Heart left ventricle (tissue), 16 donors: ENCODE results near the gene MARCO. TPM values are rescaled to one million over a fixed set of nuclear protein-coding genes. Genes with fewer than 3 reads are reported as not detected.

ENCODE experiments used
- ATAC-seq, 4 donors: fragments of 200-7000 bp; cut with Tn5 transposase; one replicate each; pipeline ENCODE4 v1.9.1; 2020 to 2022; ENCODE audit warnings: moderate library complexity in 4 of 4, mild to moderate bottlenecking in 3 of 4, moderate number of reproducible peaks in 1 of 4
- DNase-seq, 5 donors: peaks; one replicate each; pipeline ENCODE4 v3.0.0-alpha.2; 2020
- H3K27ac ChIP-seq, 12 donors: fragments of 200-600 bp; sonication (generic) in 4 of 12; one replicate each; pipeline versions ENCODE4 v1.5.0 to v1.8.0; 2016 to 2022; ENCODE audit warnings: mild to moderate bottlenecking in 2 of 12
- H3K27me3 ChIP-seq, 9 donors: fragments of 200-600 bp; sonication (generic) in 2 of 9; one replicate each; pipeline versions ENCODE4 v1.5.1 to v1.8.0; 2016 to 2022; ENCODE audit warnings: mild to moderate bottlenecking in 3 of 9
- H3K36me3 ChIP-seq, 9 donors: fragments of 200-600 bp; sonication (generic) in 2 of 9; one replicate each; pipeline versions ENCODE4 v1.5.0 to v1.8.0; 2018 to 2022; ENCODE audit warnings: mild to moderate bottlenecking in 2 of 9
- H3K4me1 ChIP-seq, 12 donors: fragments of 200-600 bp; sonication (generic) in 4 of 12; one replicate each; pipeline versions ENCODE4 v1.5.0 to v1.8.0; 2016 to 2022; ENCODE audit warnings: mild to moderate bottlenecking in 3 of 12
- H3K4me3 ChIP-seq, 12 donors: fragments of 200-600 bp; sonication (generic) in 4 of 12; one replicate each; pipeline versions ENCODE4 v1.5.0 to v1.8.0; 2017 to 2022; ENCODE audit warnings: mild to moderate bottlenecking in 9 of 12, moderate library complexity in 4 of 12
- H3K9me3 ChIP-seq, 12 donors: fragments of 200-600 bp; sonication (generic) in 4 of 12; one replicate each; pipeline versions ENCODE4 v1.5.0 to v1.8.0; 2016 to 2022; ENCODE audit warnings: mild to moderate bottlenecking in 1 of 12
- POLR2A ChIP-seq, 2 donors: fragments of 450-650 bp; IDR thresholded peaks; one replicate each; pipeline ENCODE4 v1.6.1; 2017; ENCODE audit warnings: antibody characterized with exemption in 2 of 2, mild to moderate bottlenecking in 2 of 2, moderate library complexity in 2 of 2
- WGBS, 4 donors: extraction: QIAGEN DNeasy Blood & Tissue Kit in 2 of 4; methylation state at CpG; one replicate each; pipeline versions ENCODE4 v1.1.5 to v1.1.7; 2013 to 2018; 5-methylcytosine and 5-hydroxymethylcytosine counted together
- intact Hi-C, 10 donors: fragments of 100-400 bp; cut with DNase I; formaldehyde crosslinking; loops; one replicate each; pipeline versions ENCODE4 v1.11.1 to v1.14.2; 2022
- polyA plus RNA-seq, 2 donors: library from polyadenylated mRNA; stranded (reverse); fragments of 200-250 nt; gene quantifications; one replicate each; pipeline ENCODE4 v1.2.3, GENCODE V29; 2013
- total RNA-seq, 9 donors: library from RNA; depleted of rRNA in 2 of 9; stranded (reverse); fragments of >200 nt in 2 of 9; fragmentation: NEBNext Ultra II Directional in 3 of 9; extraction: Animal tissue kit (Norgen Biotek cat#: 25700) in 3 of 9; gene quantifications; one replicate each; pipeline versions ENCODE4 v1.1.0 to v1.2.4, GENCODE V29; 2016 to 2023
- TF ChIP-seq, protein P1 (sequence below), 12 donors: fragments of 200-600 bp; sonication (generic) in 4 of 12; IDR thresholded peaks; one replicate each; pipeline versions ENCODE4 v1.5.0 to v1.8.0; 2018 to 2022; ENCODE audit warnings: antibody characterized with exemption in 12 of 12, mild to moderate bottlenecking in 5 of 12
- donor health status: ischemic (EF 13 %, LVEDD 7.1; RV severe dilation, severe dysfunction).
- donor health status: healthy with polysubstance abuse.
- donor health status: DM: no; HTN: yes; CAD: no.
- donor health status: DM: no; HTN: no; CAD: no.
- donor health status: ischemic (EF 25% LVEDD 6.9; RV normal size, moderate dysfunction).
- donor health status: ischemic (EF 25% LVEDD 5.7; RV mildly dilated, moderate dysfunction).
- donor health status: healthy.
- donor health status: DM: yes; HTN: yes; CAD: no.
- donor health status: ischemic (EF 35%, LVEDD 5.7; RV mildly dilated, moderate dysfunction).
- donor health status: nonischemic (EF 11% LVEDD 7.7; RV severe dilation, severe dysfunction).
- donor health status: DM: yes; HTN: yes; CAD: no.
- donor health status: PGD.
- donor health status: ischemic (EF 29% LVEDD 5.4; RV normal size, mild dysfunction).
- donor health status: nonischemic (EF 23%, LVEDD 6.1; RV moderate dilation, normal function).

Gene MARCO
- total and polyA plus RNA-seq, 11 donors: 0.19 to 162 (median 6.0) TPM

DNA sequence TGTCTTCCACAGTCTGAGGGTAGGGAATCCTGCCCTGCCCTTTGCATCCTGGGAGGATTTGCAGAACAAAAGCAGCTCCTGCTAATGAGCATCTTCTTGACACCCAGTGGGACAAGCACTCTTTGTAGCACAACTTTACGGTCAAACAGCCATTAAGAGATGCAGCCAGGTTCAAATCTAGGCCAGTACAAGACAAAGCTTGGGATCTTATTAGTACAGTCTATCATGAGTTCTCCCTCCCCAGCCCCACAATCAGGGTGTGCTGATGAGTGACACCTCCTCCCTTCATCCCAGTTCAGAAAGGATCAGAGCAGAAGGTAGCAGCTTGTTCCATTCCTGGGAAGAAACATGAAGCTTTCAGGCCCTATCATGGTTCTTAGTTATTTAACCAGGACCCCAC is 41.9 kb downstream of the MARCO start:
- Histone ChIP-seq H3K27ac (no peak overlapping the region), H3K27me3 (peaks cover 0 to 12% (median 0%) of the 10 kb centered on the region in 9 donors), H3K9me3 (no peaks in the 10 kb centered on the region), H3K36me3 (no peaks in the 10 kb centered on the region), H3K4me1 (no peaks in the 10 kb centered on the region), H3K4me3 (no peak overlapping the region)
- WGBS, 4 donors: 73 to 96% (median 81%) methylated on average over 1 of the region's 1 CpG
- no peak for TF ChIP-seq POLR2A (IDR thresholded peaks at IDR 0.05)
- TF ChIP-seq, protein P1, sequence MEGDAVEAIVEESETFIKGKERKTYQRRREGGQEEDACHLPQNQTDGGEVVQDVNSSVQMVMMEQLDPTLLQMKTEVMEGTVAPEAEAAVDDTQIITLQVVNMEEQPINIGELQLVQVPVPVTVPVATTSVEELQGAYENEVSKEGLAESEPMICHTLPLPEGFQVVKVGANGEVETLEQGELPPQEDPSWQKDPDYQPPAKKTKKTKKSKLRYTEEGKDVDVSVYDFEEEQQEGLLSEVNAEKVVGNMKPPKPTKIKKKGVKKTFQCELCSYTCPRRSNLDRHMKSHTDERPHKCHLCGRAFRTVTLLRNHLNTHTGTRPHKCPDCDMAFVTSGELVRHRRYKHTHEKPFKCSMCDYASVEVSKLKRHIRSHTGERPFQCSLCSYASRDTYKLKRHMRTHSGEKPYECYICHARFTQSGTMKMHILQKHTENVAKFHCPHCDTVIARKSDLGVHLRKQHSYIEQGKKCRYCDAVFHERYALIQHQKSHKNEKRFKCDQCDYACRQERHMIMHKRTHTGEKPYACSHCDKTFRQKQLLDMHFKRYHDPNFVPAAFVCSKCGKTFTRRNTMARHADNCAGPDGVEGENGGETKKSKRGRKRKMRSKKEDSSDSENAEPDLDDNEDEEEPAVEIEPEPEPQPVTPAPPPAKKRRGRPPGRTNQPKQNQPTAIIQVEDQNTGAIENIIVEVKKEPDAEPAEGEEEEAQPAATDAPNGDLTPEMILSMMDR (IDR thresholded peaks at IDR 0.05): no peak
- DNase-seq: no peak
- intact Hi-C loops: no loop called here
- no peak for ATAC-seq

DNA sequence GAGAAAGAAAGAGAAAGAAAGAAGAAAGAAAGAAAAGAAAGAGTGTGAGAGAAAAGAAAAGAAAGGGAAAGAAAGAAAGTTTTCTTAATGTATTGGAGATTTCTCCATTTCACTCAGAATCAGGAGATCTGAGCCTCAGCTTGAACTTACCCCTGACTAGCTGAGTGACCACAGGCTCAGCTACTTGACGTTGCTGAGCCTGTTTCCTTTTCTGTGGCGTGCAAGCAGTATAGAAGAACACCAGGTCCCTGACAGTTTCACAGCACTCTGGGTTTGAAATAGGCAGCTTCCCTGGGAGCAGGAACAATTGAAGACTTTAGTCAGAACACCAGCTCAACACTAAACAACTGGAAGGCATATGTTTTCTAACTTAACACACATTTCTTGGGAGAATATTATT is 44.7 kb downstream of the MARCO start:
- H3K27ac ChIP-seq: no peak overlapping the region
- intact Hi-C loops: no loop called here
- no peak for ATAC-seq
- H3K4me3 ChIP-seq: no peak overlapping the region
- H3K4me1 ChIP-seq: no peaks in the 10 kb centered on the region
- H3K27me3 ChIP-seq: peaks cover 0 to 15% (median 0%) of the 10 kb centered on the region in 9 donors
- DNase-seq: no peak
- TF ChIP-seq, protein P1 (IDR thresholded peaks at IDR 0.05): no peak
- no peak for TF ChIP-seq POLR2A (IDR thresholded peaks at IDR 0.05)
- 13 to 28% (median 16%) methylated on average over 2 of the region's 2 CpGs for WGBS, 4 donors
- no peaks in the 10 kb centered on the region for H3K9me3 ChIP-seq
- no peaks in the 10 kb centered on the region for H3K36me3 ChIP-seq

- H3K36me3 ChIP-seq: no peaks in the 10 kb centered on the region
- peaks cover 0 to 15% (median 0%) of the 10 kb centered on the region in 9 donors for H3K27me3 ChIP-seq
- H3K4me1 ChIP-seq: no peaks in the 10 kb centered on the region
- 64 to 88% (median 76%) methylated on average over 2 of the region's 2 CpGs for WGBS, 4 donors
- no peak for ATAC-seq
- H3K4me3 ChIP-seq: no peak overlapping the region
- TF ChIP-seq, protein P1 (IDR thresholded peaks at IDR 0.05): no peak
- TF ChIP-seq POLR2A (IDR thresholded peaks at IDR 0.05): no peak
- intact Hi-C loops: no loop called here
- DNase-seq: peak in 1 of 5 donors; percentile 1
- no peaks in the 10 kb centered on the region for H3K9me3 ChIP-seq
- H3K27ac ChIP-seq: no peak overlapping the region
Observed at GRCh38 chr2:118987886-118988285, 45.9 kb downstream of the MARCO start.

GRCh38 chr2:118988706-118989105 is 46.7 kb downstream of the MARCO start:
- no peaks in the 10 kb centered on the region for H3K4me1 ChIP-seq
- H3K9me3 ChIP-seq: no peaks in the 10 kb centered on the region
- peak in 1 of 5 donors; percentile 1 for DNase-seq
- peaks cover 0 to 15% (median 0%) of the 10 kb centered on the region in 9 donors for H3K27me3 ChIP-seq
- H3K27ac ChIP-seq: no peak overlapping the region
- intact Hi-C loops: no loop called here
- no peaks in the 10 kb centered on the region for H3K36me3 ChIP-seq
- 86 to 94% (median 89%) methylated on average over 5 of the region's 5 CpGs for WGBS, 4 donors
- H3K4me3 ChIP-seq: no peak overlapping the region
- no peak for TF ChIP-seq POLR2A (IDR thresholded peaks at IDR 0.05)
- TF ChIP-seq, protein P1 (IDR thresholded peaks at IDR 0.05): no peak
- ATAC-seq: no peak
